OCI-LY7 (cell line): ENCODE data around the gene SPAG4.

ENCODE experiments used
- CTCF ChIP-seq: fragments of 200-600 bp; sonication (generic); conservative IDR thresholded peaks from 2 replicates; pipeline ENCODE4 v1.5.1; 2014; ENCODE audit warnings: mild to moderate bottlenecking, antibody characterized with exemption, low read length, moderate library complexity, mixed read lengths
- EZH2phosphoT487 ChIP-seq: fragments of 200-600 bp; sonication (generic); IDR thresholded peaks from 2 replicates; pipeline ENCODE4 v1.6.1; 2018; ENCODE audit warnings: low read depth, borderline replicate concordance, mild to moderate bottlenecking, mixed run types, antibody characterized with exemption, low read length, moderate library complexity, mixed read lengths

GRCh38 chr20:35652641-35653429, 37.2 kb downstream of the SPAG4 start:
- TF ChIP-seq CTCF (no peak), EZH2phosphoT487 (no peak)
